Prostate gland (tissue), 2 donors: Measurements from ENCODE around the gene ACOT8. TPM values are rescaled to one million over a fixed set of nuclear protein-coding genes. Genes with fewer than 3 reads are reported as not detected.

Experiments used
- DNase-seq: peaks from one replicate; pipeline ENCODE4 v3.0.0-alpha.2; 2019; ENCODE audit warnings: low spot score
- H3K27ac ChIP-seq, 2 donors: fragments of 200-600 bp; sonication (generic); 2 replicates each; pipeline ENCODE4 v1.5.1; 2017 to 2019
- H3K27me3 ChIP-seq: fragments of 200-600 bp; sonication (generic); replicated peaks from 2 replicates; pipeline ENCODE4 v1.5.1; 2019; ENCODE audit not compliant: insufficient read depth
- H3K36me3 ChIP-seq, 2 donors: fragments of 200-600 bp; sonication (generic); 1 replicate in 1 of 2; 2 replicates in 1 of 2; pipeline versions ENCODE4 v1.5.1 to v1.8.1; 2017 to 2019
- H3K4me1 ChIP-seq: fragments of 200-600 bp; sonication (generic); replicated peaks from 2 replicates; pipeline ENCODE4 v1.5.1; 2019
- H3K4me3 ChIP-seq, 2 donors: fragments of 200-600 bp; sonication (generic); 2 replicates each; pipeline ENCODE4 v1.5.1; 2017 to 2019
- H3K9me3 ChIP-seq: fragments of 200-600 bp; sonication (generic); 2 replicates; pipeline ENCODE4 v1.5.1; 2017
- POLR2A ChIP-seq: fragments of 450-650 bp; IDR thresholded peaks from one replicate; pipeline ENCODE4 v1.6.1; 2016; ENCODE audit warnings: antibody characterized with exemption, mild to moderate bottlenecking
- POLR2AphosphoS5 ChIP-seq: sonication (generic); formaldehyde crosslinking; IDR thresholded peaks from one replicate; pipeline ENCODE4 v1.6.1; 2017; ENCODE audit warnings: antibody characterized with exemption
- WGBS: methylation state at CpG from one replicate; pipeline ENCODE4 v1.1.5; 2018; 5-methylcytosine and 5-hydroxymethylcytosine counted together
- intact Hi-C: fragments of 100-400 bp; cut with DNase I; formaldehyde crosslinking; loops from one replicate; pipeline ENCODE4 v1.14.2; 2022
- total RNA-seq, 2 donors: library from RNA; depleted of rRNA; stranded (reverse); fragments of >200 nt; gene quantifications; one replicate each; pipeline ENCODE4 v1.1.0, GENCODE V29; 2016
- TF ChIP-seq, protein P1 (sequence below), 4 experiments: fragments of 200-600 bp in 2 of 4; fragments of 450-650 bp in 2 of 4; sonication (generic) in 2 of 4; IDR thresholded peaks; 1 replicate in 3 of 4; 2 replicates in 1 of 4; pipeline ENCODE4 v1.5.1; 2016 to 2019; ENCODE audit warnings: antibody characterized with exemption in 4 of 4, mild to moderate bottlenecking in 2 of 4, moderate library complexity in 2 of 4

ACOT8 gene
- total RNA-seq, 2 donors from 2014 or later: 57.4 to 68.1 TPM

DNA sequence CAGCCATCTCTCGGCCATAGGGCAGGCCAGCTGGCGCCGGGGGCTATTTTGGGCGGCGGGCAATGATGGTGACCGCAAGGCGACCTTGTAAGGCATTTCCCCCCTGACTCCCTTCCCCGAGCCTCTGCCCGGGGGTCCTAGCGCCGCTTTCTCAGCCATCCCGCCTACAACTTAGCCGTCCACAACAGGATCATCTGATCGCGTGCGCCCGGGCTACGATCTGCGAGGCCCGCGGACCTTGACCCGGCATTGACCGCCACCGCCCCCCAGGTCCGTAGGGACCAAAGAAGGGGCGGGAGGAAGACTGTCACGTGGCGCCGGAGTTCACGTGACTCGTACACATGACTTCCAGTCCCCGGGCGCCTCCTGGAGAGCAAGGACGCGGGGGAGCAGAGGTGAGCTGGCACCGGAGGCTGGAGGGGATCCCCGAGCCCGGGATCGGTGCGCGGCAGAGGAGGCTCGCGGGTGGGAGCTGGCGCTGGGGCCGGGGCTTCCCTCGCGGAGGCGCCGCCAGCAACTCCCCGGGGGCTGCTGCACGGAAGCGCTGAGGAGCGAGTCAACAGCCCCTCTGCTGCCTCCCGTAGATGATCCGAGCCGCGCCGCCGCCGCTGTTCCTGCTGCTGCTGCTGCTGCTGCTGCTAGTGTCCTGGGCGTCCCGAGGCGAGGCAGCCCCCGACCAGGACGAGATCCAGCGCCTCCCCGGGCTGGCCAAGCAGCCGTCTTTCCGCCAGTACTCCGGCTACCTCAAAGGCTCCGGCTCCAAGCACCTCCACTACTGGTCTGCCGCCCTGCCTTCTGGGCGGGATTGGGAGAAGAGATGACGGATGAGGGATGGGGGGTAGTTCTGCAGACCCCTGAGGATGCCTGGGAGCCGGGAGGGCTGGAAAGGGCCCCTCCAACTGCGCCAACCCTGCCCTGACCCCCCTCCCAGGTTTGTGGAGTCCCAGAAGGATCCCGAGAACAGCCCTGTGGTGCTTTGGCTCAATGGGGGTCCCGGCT lies 34.1 kb upstream of the ACOT8 start, which contains the start of the genes CTSA and NEURL2:
Gene CTSA, plus strand, starts transcription at position 351 of the 999 bp plus-strand sequence. Its CDS starts 234 bp downstream, at position 585.
Gene NEURL2, minus strand, starts transcription at position 224 of the 999 bp plus-strand sequence. Its CDS starts 217 bp downstream, at position 7.
- Histone ChIP-seq H3K27me3 (no peaks in the 10 kb centered on the region), H3K9me3 (no peaks in the 10 kb centered on the region), H3K36me3 (no peaks in the 10 kb centered on the region), H3K4me1 (peaks cover 6% of the 10 kb centered on the region), H3K27ac (peak within 1 kb of the TSS; percentile 77 to 81), H3K4me3 (peak within 1 kb of the TSS; percentile 71 to 74)
- TF ChIP-seq POLR2A (peak; percentile 56), POLR2AphosphoS5 (peak; percentile 94)
- TF ChIP-seq, protein P1, sequence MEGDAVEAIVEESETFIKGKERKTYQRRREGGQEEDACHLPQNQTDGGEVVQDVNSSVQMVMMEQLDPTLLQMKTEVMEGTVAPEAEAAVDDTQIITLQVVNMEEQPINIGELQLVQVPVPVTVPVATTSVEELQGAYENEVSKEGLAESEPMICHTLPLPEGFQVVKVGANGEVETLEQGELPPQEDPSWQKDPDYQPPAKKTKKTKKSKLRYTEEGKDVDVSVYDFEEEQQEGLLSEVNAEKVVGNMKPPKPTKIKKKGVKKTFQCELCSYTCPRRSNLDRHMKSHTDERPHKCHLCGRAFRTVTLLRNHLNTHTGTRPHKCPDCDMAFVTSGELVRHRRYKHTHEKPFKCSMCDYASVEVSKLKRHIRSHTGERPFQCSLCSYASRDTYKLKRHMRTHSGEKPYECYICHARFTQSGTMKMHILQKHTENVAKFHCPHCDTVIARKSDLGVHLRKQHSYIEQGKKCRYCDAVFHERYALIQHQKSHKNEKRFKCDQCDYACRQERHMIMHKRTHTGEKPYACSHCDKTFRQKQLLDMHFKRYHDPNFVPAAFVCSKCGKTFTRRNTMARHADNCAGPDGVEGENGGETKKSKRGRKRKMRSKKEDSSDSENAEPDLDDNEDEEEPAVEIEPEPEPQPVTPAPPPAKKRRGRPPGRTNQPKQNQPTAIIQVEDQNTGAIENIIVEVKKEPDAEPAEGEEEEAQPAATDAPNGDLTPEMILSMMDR (IDR thresholded peaks at IDR 0.05): peak in 2 of 4 experiments; percentile 28 to 35
- DNase-seq: peak; percentile 90
- under 1% methylated on average over 74 of the region's 78 CpGs for WGBS
- intact Hi-C loops: loop anchor here (2.0 to 10.0 kb wide), 2 partner anchors 44 to 74 kb away; partner anchors contain the start of gene PCIF1

DNA sequence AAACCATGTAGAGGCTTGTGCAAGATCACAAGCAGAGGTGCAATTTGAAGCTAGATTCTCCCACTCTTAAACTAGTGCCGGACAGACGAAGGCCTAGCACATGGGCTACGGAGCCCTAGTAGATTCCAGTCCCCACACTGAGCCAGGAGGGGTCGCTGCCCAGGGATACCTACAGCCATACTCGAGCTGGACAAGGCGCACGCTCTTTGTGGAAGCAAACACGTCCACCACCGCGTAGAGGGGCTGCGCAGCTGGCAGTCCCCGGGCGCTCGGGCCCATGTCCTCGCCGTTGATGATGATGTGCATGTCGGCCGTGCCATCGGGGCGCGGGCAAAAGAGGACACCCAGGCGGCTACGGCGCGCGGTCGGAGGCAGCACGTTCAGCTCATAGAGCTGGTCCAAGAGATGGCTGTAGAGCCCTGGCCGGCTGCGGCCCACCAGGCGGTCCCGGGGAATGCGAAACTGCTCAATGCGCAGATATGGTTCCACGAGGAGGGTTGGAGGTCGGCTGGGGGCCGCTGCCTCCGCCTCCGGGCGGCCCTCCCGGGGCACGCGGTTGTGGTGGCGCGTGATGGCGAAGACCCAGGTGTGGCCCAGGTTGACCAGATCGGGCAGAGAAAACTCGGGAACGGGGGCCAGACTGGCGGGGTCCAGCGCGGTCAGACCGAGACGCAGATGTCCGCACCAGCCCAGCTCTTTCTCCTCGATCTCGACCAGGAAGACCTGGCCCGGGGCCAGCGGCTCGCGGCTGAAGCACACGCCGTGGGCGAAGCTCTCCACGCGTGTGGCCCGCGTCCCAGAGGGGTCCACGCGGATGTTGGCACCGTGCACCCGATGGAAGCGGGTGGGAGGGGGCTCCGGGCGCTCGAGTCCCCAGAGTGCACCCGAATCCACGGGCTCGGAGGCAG lies 33.1 kb upstream of the ACOT8 start:
- intact Hi-C loops: loop anchor here (2.0 to 10.0 kb wide), 2 partner anchors 44 to 74 kb away; partner anchors contain the start of gene PCIF1
- TF ChIP-seq, protein P1 (IDR thresholded peaks at IDR 0.05): peak in 3 of 4 experiments; percentile 42 to 75 (median 57)
- TF ChIP-seq POLR2A: no peak
- peak; percentile 36 for TF ChIP-seq POLR2AphosphoS5
- H3K36me3 ChIP-seq: no peaks in the 10 kb centered on the region
- WGBS: under 1% methylated on average over 72 of the region's 79 CpGs
- H3K27me3 ChIP-seq: no peaks in the 10 kb centered on the region
- DNase-seq: peak; percentile 73
- peak overlapping the region; percentile 77 to 81 for H3K27ac ChIP-seq
- H3K4me1 ChIP-seq: peaks cover 6% of the 10 kb centered on the region
- H3K4me3 ChIP-seq: peak overlapping the region; percentile 71 to 74
- no peaks in the 10 kb centered on the region for H3K9me3 ChIP-seq

DNA sequence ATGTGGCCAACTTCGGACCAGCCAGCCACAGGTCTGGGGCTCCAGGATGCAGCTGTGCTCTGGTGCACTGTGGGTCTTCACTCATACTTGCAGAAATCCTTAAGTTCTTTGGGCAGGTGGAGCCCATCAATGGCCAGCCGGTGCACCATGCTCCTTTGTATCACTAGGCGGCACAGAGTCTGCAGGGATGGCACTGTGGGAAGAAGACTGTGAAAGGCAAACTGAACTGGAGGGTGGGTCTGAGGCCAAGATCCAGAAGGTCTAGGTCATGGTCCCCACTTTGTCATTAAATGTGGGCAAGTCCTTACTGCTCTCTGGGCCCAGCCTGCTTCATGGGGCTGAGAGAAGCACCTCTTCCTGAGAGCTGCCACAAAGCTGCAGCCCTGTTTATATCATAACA lies 31.5 kb upstream of the ACOT8 start:
- Histone ChIP-seq H3K36me3 (peaks cover 0 to 3% of the 10 kb centered on the region in 2 donors), H3K27ac (no peak overlapping the region), H3K9me3 (no peaks in the 10 kb centered on the region), H3K27me3 (no peaks in the 10 kb centered on the region), H3K4me3 (no peak overlapping the region), H3K4me1 (peaks cover 6% of the 10 kb centered on the region)
- no peak for TF ChIP-seq POLR2AphosphoS5
- TF ChIP-seq, protein P1 (IDR thresholded peaks at IDR 0.05): no peak
- no peak for TF ChIP-seq POLR2A
- whole genome bisulfite sequencing: 90% methylated on average over 3 of the region's 3 CpGs
- DNase-seq: no peak
- intact Hi-C loops: no loop called here

DNA sequence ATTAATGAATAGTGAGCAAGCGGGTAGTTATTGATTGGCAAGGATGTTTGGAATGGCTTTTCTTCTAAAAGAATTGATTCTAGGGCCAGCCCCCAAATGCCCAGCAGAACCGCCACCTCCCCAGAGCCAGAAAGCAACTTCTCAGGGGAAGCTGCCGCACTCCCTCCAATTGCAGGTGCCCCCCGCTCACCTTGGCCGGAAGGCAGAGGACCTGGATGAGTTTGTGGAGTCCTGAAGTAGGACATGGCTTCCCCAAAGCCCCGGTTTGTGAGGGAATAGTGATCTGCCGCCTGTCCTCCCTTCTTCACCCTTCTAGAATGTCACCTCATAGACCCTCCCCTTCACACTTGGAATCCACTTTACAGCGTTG lies 30.1 kb upstream of the ACOT8 start, which contains the start of gene SPATA25:
Gene SPATA25, minus strand, starts transcription at position 277 of the 370 bp plus-strand sequence. Its CDS starts 32 bp downstream, at position 245.
- Histone ChIP-seq H3K36me3 (peaks cover 0 to 8% of the 10 kb centered on the region in 2 donors), H3K27me3 (no peaks in the 10 kb centered on the region), H3K4me1 (peaks cover 6% of the 10 kb centered on the region), H3K27ac (no peak within 1 kb of the TSS), H3K9me3 (no peaks in the 10 kb centered on the region), H3K4me3 (no peak within 1 kb of the TSS)
- TF ChIP-seq POLR2A (no peak), POLR2AphosphoS5 (no peak)
- TF ChIP-seq, protein P1 (IDR thresholded peaks at IDR 0.05): no peak
- intact Hi-C loops: no loop called here
- no peak for DNase-seq
- 89% methylated on average over 8 of the region's 8 CpGs for WGBS
